ENCODE data around the gene NPAS1.

DNA sequence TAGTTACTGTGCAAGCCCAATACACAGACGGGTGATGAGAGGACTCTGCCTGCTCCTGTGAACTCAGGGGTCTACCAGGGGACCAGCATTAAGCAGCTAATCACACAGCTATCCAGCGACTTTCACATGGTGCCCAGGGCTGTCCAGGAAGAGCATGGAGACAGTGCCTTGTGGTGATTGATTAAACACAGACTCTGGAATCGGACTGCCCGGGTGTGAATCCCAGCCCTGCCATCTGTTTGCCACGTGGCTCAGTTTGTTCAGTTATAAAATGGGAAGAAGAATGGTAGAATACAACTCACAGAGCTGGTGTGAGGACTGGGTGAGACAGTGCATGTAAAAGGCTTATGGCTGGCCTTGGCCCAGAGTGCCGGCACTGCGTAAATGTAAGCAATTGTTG lies 42.1 kb upstream of the NPAS1 start:
- TF ChIP-seq GATA2 (IDR thresholded peaks at IDR 0.05; ENCODE audit: low read depth, low read length) (no peak), GATA3 (IDR thresholded peaks at IDR 0.05; ENCODE audit: low read depth, low read length) (no peak)

Data from SH-SY5Y (cell line).